GM12878 (cell line): ENCODE measurements around the gene CSH1. TPM values are rescaled to one million over a fixed set of nuclear protein-coding genes. Genes with fewer than 3 reads are reported as not detected.
A peak's percentile ranks its signal among the peaks of the same experiment; 100 is the strongest.

ENCODE experiments used
- ATAC-seq: fragments of 200-7000 bp; cut with Tn5 transposase; 3 replicates; pipeline ENCODE4 v1.9.1; 2020; ENCODE audit warnings: mild to moderate bottlenecking, moderate library complexity
- BruUV-seq: library from RNA; stranded (reverse); fragments of 400-500 nt; replicated peaks from 2 replicates; lab custom pipeline; 2021; lab: Mats Ljungman, UMichigan
- CTCF ChIA-PET: fragments of 300-600 bp; sonication (Branson Sonifier 250); formaldehyde crosslinking; extraction: SDS; loops from one replicate; lab custom pipeline; 2021; ENCODE audit warnings: inconsistent platforms; lab: Yijun Ruan, JAX
- POLR2A ChIA-PET: fragments of 350-600 bp; formaldehyde crosslinking; extraction: SDS; loops from one replicate; lab custom pipeline; 2021; ENCODE audit warnings: inconsistent platforms; lab: Charles Lee
- RAD21 ChIA-PET: fragments of 300-600 bp; sonication (Branson Sonifier 250); formaldehyde crosslinking; loops from one replicate; lab custom pipeline; 2023; ENCODE audit warnings: antibody characterized with exemption; ENCODE audit not compliant: unreplicated experiment; lab: Charles Lee
- SMC1A ChIA-PET: fragments of 300-600 bp; sonication (Branson Sonifier 250); formaldehyde crosslinking; loops from one replicate; lab custom pipeline; 2023; ENCODE audit not compliant: unreplicated experiment, uncharacterized antibody; lab: Charles Lee
- DNase-seq: peaks from one replicate; pipeline ENCODE4 v3.0.0-alpha.2; 2011; ENCODE audit warnings: low read depth, low spot score
- FAIRE-seq: peaks from 3 replicates; lab custom pipeline; 2011; peaks lifted over from hg19 to GRCh38; lab: Jason Lieb, UNC
- H2AFZ ChIP-seq: 2 replicates; pipeline ENCODE4 v1.6.0; 2011; ENCODE audit warnings: low read depth, low read length, control low read depth; ENCODE audit not compliant: control insufficient read depth
- H3K27ac ChIP-seq: 2 replicates; pipeline ENCODE4 v1.5.1; 2011; ENCODE audit warnings: control low read depth; ENCODE audit not compliant: control insufficient read depth, insufficient read depth
- H3K27me3 ChIP-seq, 2 experiments: replicated peaks in 1 of 2; 2 replicates each; pipeline versions ENCODE4 v1.6.0 to v1.6.1; 2011; ENCODE audit warnings: low read length in 1 of 2; ENCODE audit not compliant: control insufficient read depth in 2 of 2, insufficient read depth in 2 of 2
- H3K36me3 ChIP-seq, 2 experiments: 2 replicates each; pipeline ENCODE4 v1.5.1; 2011; ENCODE audit warnings: low read length in 1 of 2; ENCODE audit not compliant: control insufficient read depth in 2 of 2, insufficient read depth in 2 of 2
- H3K4me1 ChIP-seq: 2 replicates; pipeline ENCODE4 v1.6.1; 2011; ENCODE audit warnings: mild to moderate bottlenecking, low read length, moderate library complexity, mixed read lengths; ENCODE audit not compliant: control insufficient read depth, insufficient read depth
- H3K4me2 ChIP-seq: 2 replicates; pipeline ENCODE4 v1.6.0; 2011; ENCODE audit warnings: control low read depth; ENCODE audit not compliant: control insufficient read depth, insufficient read depth
- H3K4me3 ChIP-seq: fragments of 200-600 bp; sonication (generic); 2 replicates; pipeline ENCODE4 v1.5.1; 2016
- H3K79me2 ChIP-seq: 2 replicates; pipeline ENCODE4 v1.6.0; 2011; ENCODE audit warnings: low read length; ENCODE audit not compliant: control insufficient read depth, insufficient read depth
- H3K9ac ChIP-seq: 2 replicates; pipeline ENCODE4 v1.8.0; 2011; ENCODE audit warnings: low read length, control low read depth, mixed read lengths; ENCODE audit not compliant: control insufficient read depth, insufficient read depth
- H3K9me3 ChIP-seq: replicated peaks from 3 replicates; pipeline ENCODE4 v1.5.1; 2011; ENCODE audit warnings: mild to moderate bottlenecking, low read length; ENCODE audit not compliant: control insufficient read depth, insufficient read depth
- H4K20me1 ChIP-seq: 2 replicates; pipeline ENCODE4 v1.6.0; 2011; ENCODE audit not compliant: control insufficient read depth, insufficient read depth
- CTCF ChIP-seq, 3 experiments: IDR thresholded peaks in 2 of 3; conservative IDR thresholded peaks in 1 of 3; 2 replicates each; pipeline ENCODE4 v1.5.1; 2011; ENCODE audit warnings: low read depth in 3 of 3, low read length in 3 of 3, mild to moderate bottlenecking in 3 of 3, control low read depth in 2 of 3, moderate library complexity in 2 of 3, inconsistent platforms in 1 of 3, mixed read lengths in 1 of 3; ENCODE audit not compliant: control insufficient read depth in 2 of 3, insufficient read depth in 1 of 3; ENCODE audit errors: extremely low read depth in 1 of 3
- EGR1 ChIP-seq, 2 experiments: IDR thresholded peaks; 1 replicate in 1 of 2; 2 replicates in 1 of 2; pipeline ENCODE4 v1.6.1; 2011 to 2012; ENCODE audit warnings: low read depth in 2 of 2, low read length in 2 of 2, borderline replicate concordance in 1 of 2, mild to moderate bottlenecking in 1 of 2, moderate library complexity in 1 of 2
- SUZ12 ChIP-seq: fragments of 200-600 bp; sonication (generic); IDR thresholded peaks from one replicate; pipeline ENCODE4 v1.6.1; 2018; ENCODE audit warnings: antibody characterized with exemption, mild to moderate bottlenecking; ENCODE audit not compliant: unreplicated experiment
- TBL1XR1 ChIP-seq: IDR thresholded peaks from 2 replicates; pipeline ENCODE4 v1.6.1; 2012; ENCODE audit warnings: low read depth, low read length, improper control_type of control experiment
- WGBS: methylation state at CpG from one replicate; pipeline ENCODE4 v1.1.6; 2016; ENCODE audit warnings: low lambda C conversion rate; ENCODE audit not compliant: insufficient replicate concordance, insufficient coverage; ENCODE audit errors: missing lambda C conversion rate; 5-methylcytosine and 5-hydroxymethylcytosine counted together
- in situ Hi-C: fragments of 300-500 bp; cut with MboI; formaldehyde crosslinking; loops from 9 replicates; pipeline ENCODE4 v1.14.3; 2018; ENCODE audit warnings: mixed read lengths
- intact Hi-C: fragments of 100-400 bp; cut with micrococcal nuclease; formaldehyde crosslinking; loops from one replicate; pipeline ENCODE4 v1.14.2; 2022; ENCODE audit not compliant: unreplicated experiment
- polyA plus RNA-seq, 11 experiments: library from polyadenylated mRNA; depleted of rRNA in 4 of 11; unstranded in 6 of 11; stranded (reverse) in 5 of 11; fragments of >200 nt; fragmentation: Nextera tagmentation in 4 of 11; fragmentation: Illumina TruSeq in 1 of 11; extraction: Ambion mirVana in 4 of 11; extraction: Trizol in 1 of 11; gene quantifications; 1 replicate in 1 of 11; 2 replicates in 10 of 11; pipeline versions ENCODE4 v1.2.1 to v1.2.3, GENCODE V29; 2011 to 2016; ENCODE audit warnings: inconsistent platforms in 2 of 11, missing spikeins in 2 of 11, low read depth in 1 of 11
- total RNA-seq, 4 experiments: library from RNA; depleted of rRNA in 3 of 4; stranded (reverse); fragments of >200 nt in 3 of 4; fragmentation: Illumina TruSeq in 1 of 4; extraction: Trizol in 1 of 4; gene quantifications; 2 replicates each; pipeline versions ENCODE4 v1.2.1 to v1.2.3, GENCODE V29; 2013 to 2021

The CSH1 gene
- total and polyA plus RNA-seq, 10 of the 15 experiments (the other 5 are each of a cell fraction or from before 2014, with no cell fraction given) = not detected

GRCh38 chr17:63943745-63944144 lies 47.4 kb upstream of the CSH1 start:
- BruUV-seq = no TSS peak

More at GRCh38 chr17:63943745-63944144, 47.4 kb upstream of the CSH1 start:
- POLR2A ChIA-PET = interaction anchor here (1.8 kb wide), 1 partner anchor 10 kb away, joined by 4 read pairs; no protein-coding TSS in a partner anchor
- H3K27ac ChIP-seq = no peak overlapping the region
- no peaks in the 10 kb centered on the region; the same call in 2 of the 3 replicates for H3K9me3 ChIP-seq
- no peaks in the 10 kb centered on the region for H4K20me1 ChIP-seq
- WGBS = 89% methylated on average over 9 of the region's 9 CpGs
- no peak for DNase-seq
- CTCF ChIA-PET = interaction anchor here (0.9 to 1.4 kb wide), 2 partner anchors 11 to 24 kb away, joined by 3 to 4 read pairs; partner anchors contain the start of gene CD79B
- H3K79me2 ChIP-seq = no peaks in the 10 kb centered on the region
- intact Hi-C loops = no loop called here
- no peak overlapping the region for H2AFZ ChIP-seq
- no peak for FAIRE-seq
- no peaks in the 10 kb centered on the region for H3K27me3 ChIP-seq
- ATAC-seq = no peak
- SMC1A ChIA-PET = no interaction called here
- in situ Hi-C loops = no loop called here
- RAD21 ChIA-PET = no interaction called here
- H3K4me2 ChIP-seq = no peak overlapping the region
- no peaks in the 10 kb centered on the region for H3K36me3 ChIP-seq
- H3K4me1 ChIP-seq = peaks cover 18% of the 10 kb centered on the region
- H3K4me3 ChIP-seq = no peak overlapping the region
- H3K9ac ChIP-seq = no peak overlapping the region
- no peak for TF ChIP-seq SUZ12
- no peak for TF ChIP-seq TBL1XR1
- TF ChIP-seq CTCF (IDR thresholded peaks at IDR 0.05 in 2 of 3, conservative IDR thresholded peaks at IDR 0.05 in 1 of 3; ENCODE audit: control insufficient read depth in 2 of 3, extremely low read depth in 1 of 3, insufficient read depth in 1 of 3, low read depth in 3 of 3, low read length in 3 of 3) = peak in 1 of 3 experiments; percentile 28; a peak in 1 of 6 replicates
- no peak for TF ChIP-seq EGR1 (IDR thresholded peaks at IDR 0.05; ENCODE audit: borderline replicate concordance in 1 of 2, low read depth in 2 of 2, low read length in 2 of 2)
